HG03060 (cell line): Measurements from ENCODE around the gene PCNX2.
A peak's percentile ranks its signal among the peaks of the same experiment; 100 is the strongest.

Source experiments
- ATAC-seq: cut with Tn5 transposase; IDR thresholded peaks from one replicate; pipeline ENCODE4 v1.9.1; 2021; ENCODE audit warnings: low read depth, moderate number of reproducible peaks; ENCODE audit not compliant: unreplicated experiment

The PCNX2 gene

DNA sequence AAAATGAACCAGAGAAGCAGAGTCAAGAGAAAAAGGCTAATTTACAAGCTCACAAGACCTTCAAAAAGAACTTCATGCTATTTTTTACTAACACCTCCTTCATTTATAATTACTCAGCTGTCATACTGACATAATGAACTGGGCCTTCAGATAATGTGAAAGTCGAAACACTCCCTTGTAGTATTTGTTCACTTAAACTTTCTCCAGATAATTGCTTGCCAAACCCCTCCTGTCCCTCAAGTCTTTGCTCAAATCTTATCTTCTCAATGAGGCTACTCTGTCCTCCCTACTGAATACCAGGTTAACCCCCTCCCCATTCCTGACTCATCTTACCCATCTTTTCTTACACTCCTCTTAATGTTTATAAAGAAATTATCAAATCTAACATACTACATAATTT is 20.9 kb upstream of the PCNX2 start:
- no peak for ATAC-seq

GRCh38 chr1:233315718-233316301 is 20.3 kb upstream of the PCNX2 start:
- ATAC-seq, result no peak

- ATAC-seq, result no peak
Observed at GRCh38 chr1:233313434-233314155, 18.1 kb upstream of the PCNX2 start.

GRCh38 chr1:233304489-233305102 is 9.1 kb upstream of the PCNX2 start:
- ATAC-seq, result no peak

DNA sequence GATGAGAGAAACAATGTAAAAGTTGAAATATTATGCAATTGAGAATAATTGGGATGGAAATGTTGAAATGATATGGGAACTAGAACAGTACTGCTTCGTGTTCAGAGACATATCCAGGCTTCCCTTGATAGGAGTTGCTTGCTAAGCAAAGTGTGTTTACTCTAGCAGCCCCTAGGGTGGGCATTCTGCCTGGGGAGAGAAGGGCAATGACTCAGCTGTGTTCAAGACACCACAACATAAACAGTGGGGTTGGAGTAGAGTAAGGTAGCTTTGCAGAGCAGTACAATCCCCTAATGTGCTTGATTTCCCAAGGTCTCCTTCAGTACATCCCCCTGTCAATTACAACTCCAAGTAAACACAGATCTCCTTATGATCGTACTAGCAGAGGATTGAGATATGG is 4.8 kb upstream of the PCNX2 start:
- ATAC-seq, result no peak

DNA sequence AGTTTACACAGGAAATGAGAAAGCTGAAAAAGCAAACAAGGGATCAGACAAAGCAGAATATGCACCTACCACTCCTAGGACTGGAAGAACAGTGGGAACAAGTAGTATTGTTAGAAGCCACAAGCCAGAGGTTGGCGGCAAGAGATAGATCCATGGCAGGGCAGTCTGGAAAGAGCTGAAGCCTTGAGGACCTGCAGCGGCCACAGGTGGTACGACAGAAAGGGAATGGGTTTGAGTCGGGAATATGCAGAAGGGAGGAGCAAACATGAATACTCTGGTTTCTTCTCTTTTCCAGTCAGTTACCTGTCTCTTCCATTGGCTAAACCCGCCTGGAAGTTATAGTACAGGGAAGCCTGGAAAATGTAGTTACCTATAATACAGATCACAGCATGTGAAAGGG is 3.9 kb upstream of the PCNX2 start:
- no peak for ATAC-seq

DNA sequence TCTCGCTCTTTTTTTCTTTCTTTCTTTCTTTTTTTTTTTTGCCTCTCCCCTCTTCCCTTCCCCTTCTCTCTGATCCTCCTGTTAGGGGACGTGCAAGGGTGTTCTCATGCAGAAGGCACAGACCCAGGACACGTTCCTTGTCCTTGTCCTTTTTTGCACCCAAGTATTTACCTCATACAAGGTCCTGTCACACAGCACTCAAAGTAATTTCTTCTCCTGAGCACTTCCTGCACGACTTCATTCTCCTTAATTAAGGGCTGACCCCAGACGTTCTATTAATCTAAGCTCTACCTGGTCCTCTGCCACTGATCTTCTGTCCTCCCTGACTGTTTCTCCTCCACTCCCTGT is 424 bp upstream of the PCNX2 start:
- ATAC-seq, result no peak

DNA sequence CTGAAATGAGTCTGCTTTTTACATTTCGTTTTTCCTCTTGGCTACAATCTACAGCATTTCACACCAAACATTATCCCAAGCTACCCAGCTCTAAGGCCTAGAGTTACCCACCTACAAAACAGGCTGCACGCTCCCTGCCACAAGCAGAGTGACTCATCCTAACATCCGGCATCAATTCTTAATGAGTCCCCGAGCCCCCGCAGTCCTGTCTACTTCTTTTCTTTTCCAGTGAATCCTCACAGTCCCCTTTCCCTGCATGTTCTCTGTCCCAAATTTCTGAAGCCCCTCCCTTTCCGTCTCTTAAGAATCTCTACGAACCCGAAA is 650 bp downstream of the PCNX2 start:
- peak; percentile 29 for ATAC-seq

- ATAC-seq, result no peak
Observed at GRCh38 chr1:233293556-233294446, 1.7 kb downstream of the PCNX2 start.

- ATAC-seq, result no peak
Observed at GRCh38 chr1:233290396-233291034, 5.0 kb downstream of the PCNX2 start.

DNA sequence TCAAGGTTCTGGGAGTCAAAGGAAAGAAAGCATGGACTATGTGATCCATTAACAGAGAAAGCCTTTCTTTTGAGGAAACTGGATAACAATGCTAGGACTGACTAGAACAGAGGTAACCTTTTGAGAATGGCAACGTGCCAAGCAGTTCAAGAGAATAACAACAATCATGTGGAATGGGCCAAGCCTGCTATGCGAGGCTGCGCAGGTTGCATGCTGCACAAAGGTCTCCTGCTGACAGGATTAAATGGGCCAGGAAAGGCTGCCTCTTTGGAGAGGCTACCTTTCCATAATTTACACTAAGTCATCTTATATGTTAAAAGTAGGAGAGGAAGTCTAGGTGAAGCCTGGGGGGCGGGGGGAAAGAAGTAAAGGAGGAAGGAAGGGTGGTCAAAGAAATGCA is 5.8 kb downstream of the PCNX2 start:
- no peak for ATAC-seq

DNA sequence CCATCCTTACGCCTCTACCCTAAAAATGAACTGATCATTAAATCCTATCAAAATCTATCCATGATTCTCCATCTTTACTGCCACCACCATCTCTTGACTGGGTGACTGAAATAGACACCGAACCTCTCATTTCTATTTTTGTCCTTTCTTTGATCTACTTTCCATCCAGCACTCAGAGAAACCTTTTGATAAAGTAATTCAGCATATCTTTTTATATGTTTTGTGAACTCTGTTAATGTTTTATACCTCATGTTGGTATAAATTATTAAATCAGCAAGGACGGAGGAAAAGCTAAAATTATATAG is 13.0 kb downstream of the PCNX2 start:
- no peak for ATAC-seq

GRCh38 chr1:233281711-233282581 is 13.6 kb downstream of the PCNX2 start:
- ATAC-seq, result peak; percentile 65

DNA sequence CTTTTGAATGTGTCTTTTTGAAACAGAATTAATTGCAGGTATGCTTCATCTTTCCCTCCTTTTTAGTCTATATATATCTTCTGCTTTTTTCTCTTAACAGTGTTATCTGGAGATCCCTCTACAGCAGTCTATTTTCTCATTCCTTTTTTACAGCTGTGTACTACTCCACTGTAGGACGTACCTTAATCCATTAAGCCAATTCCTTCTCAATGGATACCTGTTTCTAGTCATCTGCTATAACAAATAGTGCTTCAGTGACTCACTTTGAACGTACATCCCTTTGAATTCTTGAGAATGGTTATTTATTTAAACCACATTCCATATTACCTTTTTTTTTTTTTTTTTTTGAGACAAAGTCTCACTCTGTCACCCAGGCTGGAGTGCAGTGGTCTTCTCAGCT is 15.6 kb downstream of the PCNX2 start:
- ATAC-seq, result no peak

DNA sequence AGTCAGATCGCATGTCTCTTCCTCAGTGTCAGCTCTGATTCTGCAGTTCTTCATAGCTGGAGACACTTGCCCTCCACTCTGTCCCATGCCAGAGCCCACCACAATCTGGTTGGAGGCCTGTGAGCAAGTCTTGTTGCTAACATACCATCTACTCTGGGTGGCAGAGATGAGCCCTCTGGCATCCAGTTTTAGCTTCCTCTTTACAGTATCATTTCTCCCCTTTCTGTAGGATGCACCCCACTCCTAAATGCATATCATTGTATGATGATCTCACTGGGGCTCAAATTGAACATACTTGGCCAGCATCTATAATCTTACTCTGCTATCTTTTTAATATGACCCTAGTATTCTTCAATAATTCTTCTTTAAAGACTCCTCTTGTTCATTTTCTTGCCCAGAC is 16.9 kb downstream of the PCNX2 start:
- no peak for ATAC-seq

- no peak for ATAC-seq
Observed at GRCh38 chr1:233277637-233278606, 17.6 kb downstream of the PCNX2 start.

- no peak for ATAC-seq
Observed at GRCh38 chr1:233269656-233270055, 25.9 kb downstream of the PCNX2 start.

GRCh38 chr1:233268389-233269022 is 27.0 kb downstream of the PCNX2 start:
- ATAC-seq, result no peak

DNA sequence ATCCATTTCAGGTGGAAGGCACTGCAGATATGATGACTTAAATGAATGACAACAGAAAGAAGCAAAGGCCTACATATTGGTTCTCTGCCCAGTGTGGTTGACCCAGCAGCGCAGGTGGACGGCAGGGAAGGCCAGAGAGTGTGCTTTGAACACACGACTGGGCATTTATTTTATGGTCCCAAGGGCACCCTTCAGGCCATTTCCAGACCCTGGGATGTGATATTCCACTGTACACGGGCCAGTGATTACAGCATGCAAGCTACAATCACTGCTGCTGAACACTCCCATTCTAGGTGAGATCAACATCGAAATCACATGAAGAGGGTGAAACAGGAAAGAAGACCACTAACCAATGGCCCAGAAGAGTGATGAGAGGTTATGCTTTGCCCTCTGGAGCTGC is 33.8 kb downstream of the PCNX2 start:
- no peak for ATAC-seq
